GM10847 (cell line): ENCODE measurements around the gene RHEBL1.

Experiments used
- POLR2A ChIP-seq: IDR thresholded peaks from 2 replicates; pipeline ENCODE4 v1.6.1; 2011; ENCODE audit not compliant: insufficient read length; ENCODE audit errors: extremely low read depth

Gene RHEBL1

GRCh38 chr12:49092816-49093406 is 23.1 kb upstream of the RHEBL1 start:
- TF ChIP-seq POLR2A: no peak

GRCh38 chr12:49092086-49092815 is 22.5 kb upstream of the RHEBL1 start:
- TF ChIP-seq POLR2A: no peak

GRCh38 chr12:49091836-49092085 is 22.0 kb upstream of the RHEBL1 start:
- TF ChIP-seq POLR2A: no peak

GRCh38 chr12:49091056-49091835 is 21.5 kb upstream of the RHEBL1 start:
- TF ChIP-seq POLR2A: no peak

- TF ChIP-seq POLR2A: no peak
These were observed 20.3 kb upstream of the RHEBL1 start for GRCh38 chr12:49089821-49090773.

- TF ChIP-seq POLR2A: no peak
These were observed 19.2 kb upstream of the RHEBL1 start for GRCh38 chr12:49088932-49089330.

- no peak for TF ChIP-seq POLR2A
These were observed 18.6 kb upstream of the RHEBL1 start for GRCh38 chr12:49088150-49088931.

GRCh38 chr12:49086116-49086515 is 16.3 kb upstream of the RHEBL1 start:
- no peak for TF ChIP-seq POLR2A

- TF ChIP-seq POLR2A: no peak
These were observed 14.7 kb upstream of the RHEBL1 start for GRCh38 chr12:49084438-49084837.

GRCh38 chr12:49079793-49080192 is 10.0 kb upstream of the RHEBL1 start:
- TF ChIP-seq POLR2A: no peak

GRCh38 chr12:49070971-49071370 is 1.2 kb upstream of the RHEBL1 start:
- TF ChIP-seq POLR2A: no peak

GRCh38 chr12:49068879-49069506 is 786 bp downstream of the RHEBL1 start:
- TF ChIP-seq POLR2A: no peak

GRCh38 chr12:49066120-49066519 is 3.7 kb downstream of the RHEBL1 start:
- TF ChIP-seq POLR2A: no peak

GRCh38 chr12:49064767-49065152 is 5.0 kb downstream of the RHEBL1 start:
- TF ChIP-seq POLR2A: no peak

- no peak for TF ChIP-seq POLR2A
These were observed 8.6 kb downstream of the RHEBL1 start for GRCh38 chr12:49061157-49061650.
